Heart left ventricle (tissue), 16 donors: ENCODE data around the gene ZNF584. TPM values are rescaled to one million over a fixed set of nuclear protein-coding genes. Genes with fewer than 3 reads are reported as not detected.

Experiments used
- ATAC-seq, 4 donors: fragments of 200-7000 bp; cut with Tn5 transposase; one replicate each; pipeline ENCODE4 v1.9.1; 2020 to 2022; ENCODE audit warnings: moderate library complexity in 4 of 4, mild to moderate bottlenecking in 3 of 4, moderate number of reproducible peaks in 1 of 4
- DNase-seq, 5 donors: peaks; one replicate each; pipeline ENCODE4 v3.0.0-alpha.2; 2020
- H3K27ac ChIP-seq, 12 donors: fragments of 200-600 bp; sonication (generic) in 4 of 12; one replicate each; pipeline versions ENCODE4 v1.5.0 to v1.8.0; 2016 to 2022; ENCODE audit warnings: mild to moderate bottlenecking in 2 of 12
- H3K27me3 ChIP-seq, 9 donors: fragments of 200-600 bp; sonication (generic) in 2 of 9; one replicate each; pipeline versions ENCODE4 v1.5.1 to v1.8.0; 2016 to 2022; ENCODE audit warnings: mild to moderate bottlenecking in 3 of 9
- H3K36me3 ChIP-seq, 9 donors: fragments of 200-600 bp; sonication (generic) in 2 of 9; one replicate each; pipeline versions ENCODE4 v1.5.0 to v1.8.0; 2018 to 2022; ENCODE audit warnings: mild to moderate bottlenecking in 2 of 9
- H3K4me1 ChIP-seq, 12 donors: fragments of 200-600 bp; sonication (generic) in 4 of 12; one replicate each; pipeline versions ENCODE4 v1.5.0 to v1.8.0; 2016 to 2022; ENCODE audit warnings: mild to moderate bottlenecking in 3 of 12
- H3K4me3 ChIP-seq, 12 donors: fragments of 200-600 bp; sonication (generic) in 4 of 12; one replicate each; pipeline versions ENCODE4 v1.5.0 to v1.8.0; 2017 to 2022; ENCODE audit warnings: mild to moderate bottlenecking in 9 of 12, moderate library complexity in 4 of 12
- H3K9me3 ChIP-seq, 12 donors: fragments of 200-600 bp; sonication (generic) in 4 of 12; one replicate each; pipeline versions ENCODE4 v1.5.0 to v1.8.0; 2016 to 2022; ENCODE audit warnings: mild to moderate bottlenecking in 1 of 12
- POLR2A ChIP-seq, 2 donors: fragments of 450-650 bp; IDR thresholded peaks; one replicate each; pipeline ENCODE4 v1.6.1; 2017; ENCODE audit warnings: antibody characterized with exemption in 2 of 2, mild to moderate bottlenecking in 2 of 2, moderate library complexity in 2 of 2
- WGBS, 4 donors: extraction: QIAGEN DNeasy Blood & Tissue Kit in 2 of 4; methylation state at CpG; one replicate each; pipeline versions ENCODE4 v1.1.5 to v1.1.7; 2013 to 2018; 5-methylcytosine and 5-hydroxymethylcytosine counted together
- intact Hi-C, 10 donors: fragments of 100-400 bp; cut with DNase I; formaldehyde crosslinking; loops; one replicate each; pipeline versions ENCODE4 v1.11.1 to v1.14.2; 2022
- polyA plus RNA-seq, 2 donors: library from polyadenylated mRNA; stranded (reverse); fragments of 200-250 nt; gene quantifications; one replicate each; pipeline ENCODE4 v1.2.3, GENCODE V29; 2013
- total RNA-seq, 9 donors: library from RNA; depleted of rRNA in 2 of 9; stranded (reverse); fragments of >200 nt in 2 of 9; fragmentation: NEBNext Ultra II Directional in 3 of 9; extraction: Animal tissue kit (Norgen Biotek cat#: 25700) in 3 of 9; gene quantifications; one replicate each; pipeline versions ENCODE4 v1.1.0 to v1.2.4, GENCODE V29; 2016 to 2023
- TF ChIP-seq, protein P1 (sequence below), 12 donors: fragments of 200-600 bp; sonication (generic) in 4 of 12; IDR thresholded peaks; one replicate each; pipeline versions ENCODE4 v1.5.0 to v1.8.0; 2018 to 2022; ENCODE audit warnings: antibody characterized with exemption in 12 of 12, mild to moderate bottlenecking in 5 of 12
- donor health status: ischemic (EF 13 %, LVEDD 7.1; RV severe dilation, severe dysfunction).
- donor health status: healthy with polysubstance abuse.
- donor health status: DM: no; HTN: yes; CAD: no.
- donor health status: DM: no; HTN: no; CAD: no.
- donor health status: ischemic (EF 25% LVEDD 6.9; RV normal size, moderate dysfunction).
- donor health status: ischemic (EF 25% LVEDD 5.7; RV mildly dilated, moderate dysfunction).
- donor health status: healthy.
- donor health status: DM: yes; HTN: yes; CAD: no.
- donor health status: ischemic (EF 35%, LVEDD 5.7; RV mildly dilated, moderate dysfunction).
- donor health status: nonischemic (EF 11% LVEDD 7.7; RV severe dilation, severe dysfunction).
- donor health status: DM: yes; HTN: yes; CAD: no.
- donor health status: PGD.
- donor health status: ischemic (EF 29% LVEDD 5.4; RV normal size, mild dysfunction).
- donor health status: nonischemic (EF 23%, LVEDD 6.1; RV moderate dilation, normal function).

ZNF584 gene
- total and polyA plus RNA-seq, 11 donors = 6.1 to 31.4 (median 16.9) TPM

DNA sequence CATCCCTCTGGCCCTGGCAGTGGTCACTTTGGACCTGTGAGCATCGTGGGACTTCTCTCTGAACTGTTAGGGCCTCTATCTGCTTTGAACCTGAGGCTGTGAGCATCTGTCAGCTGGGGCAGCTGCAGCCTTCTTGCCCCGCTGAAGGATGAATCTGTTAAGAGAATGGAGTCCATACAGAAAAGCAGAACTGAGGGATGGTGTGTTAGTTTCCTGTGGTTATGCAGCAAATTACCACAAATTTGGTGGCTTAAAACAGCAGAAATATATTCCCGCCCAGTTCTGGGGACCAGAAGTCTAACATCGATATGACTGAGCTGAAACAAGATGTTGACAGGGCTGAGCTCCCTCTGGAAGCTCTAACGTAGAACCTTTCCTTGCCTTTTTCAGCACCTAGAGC is 44.3 kb upstream of the ZNF584 start:
- no peak for TF ChIP-seq POLR2A (IDR thresholded peaks at IDR 0.05)
- TF ChIP-seq, protein P1, sequence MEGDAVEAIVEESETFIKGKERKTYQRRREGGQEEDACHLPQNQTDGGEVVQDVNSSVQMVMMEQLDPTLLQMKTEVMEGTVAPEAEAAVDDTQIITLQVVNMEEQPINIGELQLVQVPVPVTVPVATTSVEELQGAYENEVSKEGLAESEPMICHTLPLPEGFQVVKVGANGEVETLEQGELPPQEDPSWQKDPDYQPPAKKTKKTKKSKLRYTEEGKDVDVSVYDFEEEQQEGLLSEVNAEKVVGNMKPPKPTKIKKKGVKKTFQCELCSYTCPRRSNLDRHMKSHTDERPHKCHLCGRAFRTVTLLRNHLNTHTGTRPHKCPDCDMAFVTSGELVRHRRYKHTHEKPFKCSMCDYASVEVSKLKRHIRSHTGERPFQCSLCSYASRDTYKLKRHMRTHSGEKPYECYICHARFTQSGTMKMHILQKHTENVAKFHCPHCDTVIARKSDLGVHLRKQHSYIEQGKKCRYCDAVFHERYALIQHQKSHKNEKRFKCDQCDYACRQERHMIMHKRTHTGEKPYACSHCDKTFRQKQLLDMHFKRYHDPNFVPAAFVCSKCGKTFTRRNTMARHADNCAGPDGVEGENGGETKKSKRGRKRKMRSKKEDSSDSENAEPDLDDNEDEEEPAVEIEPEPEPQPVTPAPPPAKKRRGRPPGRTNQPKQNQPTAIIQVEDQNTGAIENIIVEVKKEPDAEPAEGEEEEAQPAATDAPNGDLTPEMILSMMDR (IDR thresholded peaks at IDR 0.05) = no peak
- H3K36me3 ChIP-seq = no peaks in the 10 kb centered on the region
- peaks cover 0 to 32% (median 0%) of the 10 kb centered on the region in 9 donors for H3K27me3 ChIP-seq
- H3K27ac ChIP-seq = no peak overlapping the region
- no peak for DNase-seq
- ATAC-seq = no peak
- 74 to 92% (median 87%) methylated on average over 5 of the region's 5 CpGs for WGBS, 4 donors
- H3K4me3 ChIP-seq = no peak overlapping the region
- peaks cover 0 to 13% (median 6%) of the 10 kb centered on the region in 12 donors for H3K4me1 ChIP-seq
- intact Hi-C loops = loop anchor here in 3 of 10 donors (5.0 kb wide), 1 partner anchor 37 kb away; the partner anchor contains the start of gene ZSCAN22 (in 3 of the 3)
- no peaks in the 10 kb centered on the region for H3K9me3 ChIP-seq

DNA sequence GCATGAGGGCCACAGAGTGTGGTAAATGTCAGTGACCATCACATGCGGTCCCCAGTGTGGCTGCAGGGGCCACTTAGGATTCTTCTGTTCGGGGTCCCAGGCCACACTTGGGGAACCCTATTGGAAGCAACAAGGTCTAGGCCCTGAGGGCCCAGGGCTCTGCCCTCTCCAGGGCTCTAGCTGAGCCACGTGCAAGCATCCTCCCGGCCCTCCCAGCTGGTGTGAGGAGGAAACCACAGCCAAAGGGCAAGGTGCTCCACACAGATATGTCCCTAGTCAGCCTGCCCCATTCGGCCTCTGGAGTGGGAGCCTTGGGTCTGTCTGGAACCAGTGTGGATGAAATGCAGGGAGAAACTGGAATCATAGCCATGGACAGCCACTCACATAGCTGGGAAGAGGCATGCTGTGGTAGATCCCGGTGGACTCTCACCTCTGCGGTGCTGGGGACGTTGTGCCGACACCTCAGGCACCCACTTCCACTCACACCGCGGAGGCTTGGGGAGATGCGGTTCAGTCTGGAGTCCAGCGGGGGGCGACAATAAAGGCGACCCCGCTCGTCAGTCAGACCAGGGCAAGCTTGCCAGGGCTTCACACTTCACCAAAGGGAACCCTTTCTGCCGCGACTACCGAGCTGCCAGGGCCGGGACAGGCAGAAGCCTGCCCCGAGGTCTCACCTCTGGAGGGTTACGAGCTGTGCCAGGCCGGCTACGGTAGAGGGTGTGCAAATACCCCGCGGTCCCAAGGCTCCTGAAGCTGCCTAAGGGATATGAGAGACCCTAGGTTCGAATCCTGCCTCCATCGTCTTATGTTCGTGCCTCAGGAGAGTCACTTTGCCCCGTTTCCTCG is 41.6 kb upstream of the ZNF584 start:
- WGBS, 4 donors = 88 to 90% (median 89%) methylated on average over 24 to 32 of the region's 32 CpGs
- ATAC-seq = no peak
- H3K4me1 ChIP-seq = peaks cover 0 to 9% (median 2%) of the 10 kb centered on the region in 12 donors
- no peak overlapping the region for H3K27ac ChIP-seq
- DNase-seq = no peak
- H3K36me3 ChIP-seq = no peaks in the 10 kb centered on the region
- H3K4me3 ChIP-seq = no peak overlapping the region
- peaks cover 0 to 32% (median 0%) of the 10 kb centered on the region in 9 donors for H3K27me3 ChIP-seq
- H3K9me3 ChIP-seq = no peaks in the 10 kb centered on the region
- intact Hi-C loops = no loop called here
- TF ChIP-seq, protein P1 (IDR thresholded peaks at IDR 0.05) = no peak
- TF ChIP-seq POLR2A (IDR thresholded peaks at IDR 0.05) = no peak

DNA sequence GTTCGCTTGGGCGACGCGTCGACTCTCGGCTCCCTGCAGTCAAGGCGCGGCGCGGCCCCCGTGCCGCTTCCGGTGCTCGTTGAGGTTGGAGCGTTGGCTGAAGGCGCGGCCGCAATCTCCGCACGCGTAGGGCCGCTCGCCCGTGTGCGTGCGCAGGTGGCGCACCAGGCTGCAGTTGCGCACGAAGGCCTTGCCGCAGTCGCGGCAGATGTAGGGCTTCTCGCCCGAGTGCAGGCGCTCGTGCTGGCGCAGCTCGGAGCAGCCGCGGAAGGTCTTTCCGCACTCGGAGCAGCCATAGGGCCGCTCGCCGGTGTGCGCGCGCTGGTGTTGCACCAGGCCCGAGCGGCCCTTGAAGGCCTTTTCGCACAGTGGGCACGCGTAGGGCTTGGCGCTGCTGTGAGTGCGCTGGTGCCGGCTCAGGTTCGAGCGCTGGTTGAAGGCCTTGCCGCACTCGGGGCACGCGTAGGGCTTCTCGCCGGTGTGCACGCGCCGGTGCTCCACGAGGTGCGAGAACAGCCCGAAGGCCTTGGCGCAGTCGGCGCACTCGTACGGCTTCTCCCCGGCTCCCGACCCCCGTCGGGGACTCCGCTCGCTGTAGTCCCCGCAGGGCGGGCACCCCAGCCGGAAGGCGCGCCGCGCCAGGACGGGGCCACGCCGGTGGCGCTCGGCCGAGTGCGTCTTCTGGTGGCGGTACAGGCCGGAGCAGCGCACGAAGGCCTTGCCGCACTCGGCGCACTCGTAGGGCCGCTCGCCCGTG is 40.6 kb upstream of the ZNF584 start:
- ATAC-seq = no peak

More for the DNA sequence above, 40.6 kb upstream of the ZNF584 start:
- 29 to 80% (median 53%) methylated on average over 37 to 106 of the region's 106 CpGs for WGBS, 4 donors
- Histone ChIP-seq H3K36me3 (no peaks in the 10 kb centered on the region), H3K27ac (no peak overlapping the region), H3K4me1 (peaks cover 0 to 8% (median 4%) of the 10 kb centered on the region in 12 donors), H3K4me3 (no peak overlapping the region), H3K9me3 (no peaks in the 10 kb centered on the region), H3K27me3 (peaks cover 0 to 32% (median 0%) of the 10 kb centered on the region in 9 donors)
- intact Hi-C loops = no loop called here
- no peak for TF ChIP-seq POLR2A (IDR thresholded peaks at IDR 0.05)
- TF ChIP-seq, protein P1 (IDR thresholded peaks at IDR 0.05) = no peak
- DNase-seq = no peak
